ENCODE measurements around the gene IGSF3. TPM values are rescaled to one million over a fixed set of nuclear protein-coding genes. Genes with fewer than 3 reads are reported as not detected.
"Not testable (repeated sequence)": the region's sequence is repeated elsewhere in the genome, so short reads cannot be mapped to it uniquely, and the experiment has no call there.

IGSF3 gene
- total RNA-seq, 4 donors from 2014 or later = 10.9 to 23.1 (median 18.6) TPM

GRCh38 chr1:116596742-116597307 is 70.7 kb downstream of the IGSF3 start:
- intact Hi-C loops (cut with DNase I) = not testable (repeated sequence)

GRCh38 chr1:116595946-116596741 is 71.4 kb downstream of the IGSF3 start:
- H3K4me3 ChIP-seq (replicated peaks in 1 of 3); H3K9me3 ChIP-seq; H3K4me1 ChIP-seq; intact Hi-C loops (cut with DNase I); H3K36me3 ChIP-seq; H3K27me3 ChIP-seq; H3K27ac ChIP-seq: not testable (repeated sequence)
- peak in 5 of 6 experiments; percentile 17 to 51 (median 32) for TF ChIP-seq CTCF (IDR thresholded peaks at IDR 0.05)
- WGBS, 2 donors = 21 to 24% methylated on average over 8 of the region's 8 CpGs
- peak; percentile 24 to 38 for DNase-seq

More at GRCh38 chr1:116596742-116597307, 70.7 kb downstream of the IGSF3 start:
- not testable (repeated sequence) for H3K4me3 ChIP-seq (replicated peaks in 1 of 3); H3K9me3 ChIP-seq; H3K27ac ChIP-seq; H3K4me1 ChIP-seq; H3K36me3 ChIP-seq; DNase-seq; H3K27me3 ChIP-seq
- 88 to 95% methylated on average over 5 of the region's 5 CpGs for WGBS, 2 donors

GRCh38 chr1:116595065-116595840 is 72.3 kb downstream of the IGSF3 start:
- H3K4me1 ChIP-seq; DNase-seq; H3K9me3 ChIP-seq; H3K36me3 ChIP-seq; intact Hi-C loops (cut with DNase I); H3K27ac ChIP-seq; H3K27me3 ChIP-seq; H3K4me3 ChIP-seq (replicated peaks in 1 of 3): not testable (repeated sequence)
- 79% methylated on average over 4 of the region's 4 CpGs for WGBS, 2 donors
- peak in 1 of 6 experiments; percentile 14 for TF ChIP-seq CTCF (IDR thresholded peaks at IDR 0.05)

GRCh38 chr1:116593977-116594376 is 73.6 kb downstream of the IGSF3 start:
- H3K27me3 ChIP-seq; H3K4me1 ChIP-seq; H3K27ac ChIP-seq; H3K36me3 ChIP-seq; H3K9me3 ChIP-seq; DNase-seq; H3K4me3 ChIP-seq (replicated peaks in 1 of 3); intact Hi-C loops (cut with DNase I): not testable (repeated sequence)
- WGBS, 2 donors = 95 to 97% methylated on average over 3 of the region's 3 CpGs

- H3K4me1 ChIP-seq; DNase-seq; H3K27me3 ChIP-seq; H3K27ac ChIP-seq; H3K4me3 ChIP-seq (replicated peaks in 1 of 3); H3K36me3 ChIP-seq; intact Hi-C loops (cut with DNase I); H3K9me3 ChIP-seq: not testable (repeated sequence)
- 86 to 91% methylated on average over 3 of the region's 5 CpGs for WGBS, 2 donors
Measured at GRCh38 chr1:116593401-116593800, 74.1 kb downstream of the IGSF3 start.

- H3K27me3 ChIP-seq; H3K9me3 ChIP-seq; H3K36me3 ChIP-seq; H3K4me1 ChIP-seq; intact Hi-C loops (cut with DNase I); H3K4me3 ChIP-seq (replicated peaks in 1 of 3); DNase-seq; H3K27ac ChIP-seq: not testable (repeated sequence)
- WGBS, 2 donors = 81 to 95% methylated on average over 5 to 6 of the region's 7 CpGs
Measured at GRCh38 chr1:116591951-116592605, 75.5 kb downstream of the IGSF3 start.

- intact Hi-C loops (cut with DNase I) = not testable (repeated sequence)
Measured at GRCh38 chr1:116591006-116591950, 76.3 kb downstream of the IGSF3 start.

GRCh38 chr1:116590359-116591005 is 77.1 kb downstream of the IGSF3 start:
- H3K36me3 ChIP-seq; H3K9me3 ChIP-seq; DNase-seq; intact Hi-C loops (cut with DNase I); H3K4me3 ChIP-seq (replicated peaks in 1 of 3); H3K4me1 ChIP-seq; H3K27me3 ChIP-seq; H3K27ac ChIP-seq: not testable (repeated sequence)
- 90 to 93% methylated on average over 2 to 6 of the region's 6 CpGs for WGBS, 2 donors

More at GRCh38 chr1:116591006-116591950, 76.3 kb downstream of the IGSF3 start:
- not testable (repeated sequence) for H3K36me3 ChIP-seq; H3K27me3 ChIP-seq; H3K27ac ChIP-seq; H3K4me1 ChIP-seq; H3K9me3 ChIP-seq; H3K4me3 ChIP-seq (replicated peaks in 1 of 3); DNase-seq
- 81 to 86% methylated on average over 2 to 4 of the region's 10 CpGs for WGBS, 2 donors

GRCh38 chr1:116589101-116589735 is 78.3 kb downstream of the IGSF3 start:
- intact Hi-C loops (cut with DNase I) = not testable (repeated sequence)
- 74% methylated on average over 9 of the region's 9 CpGs for WGBS, 2 donors

More at GRCh38 chr1:116589101-116589735, 78.3 kb downstream of the IGSF3 start:
- H3K4me1 ChIP-seq; H3K9me3 ChIP-seq; H3K4me3 ChIP-seq (replicated peaks in 1 of 3); H3K36me3 ChIP-seq; DNase-seq; H3K27me3 ChIP-seq; H3K27ac ChIP-seq: not testable (repeated sequence)
